Activated CD8-positive, alpha-beta memory T cell treated with anti-CD3 and anti-CD28 coated beads, Interleukin-2, amount 50 U/mL, for 1 hour (primary cell): ENCODE measurements around the gene TRIM46.

Experiments
- DNase-seq: peaks from one replicate; pipeline ENCODE4 v3.0.0-alpha.2; 2020; ENCODE audit errors: extremely low read depth

TRIM46 gene

GRCh38 chr1:155171836-155172731 lies 1.6 kb upstream of the TRIM46 start:
- DNase-seq = no peak

DNA sequence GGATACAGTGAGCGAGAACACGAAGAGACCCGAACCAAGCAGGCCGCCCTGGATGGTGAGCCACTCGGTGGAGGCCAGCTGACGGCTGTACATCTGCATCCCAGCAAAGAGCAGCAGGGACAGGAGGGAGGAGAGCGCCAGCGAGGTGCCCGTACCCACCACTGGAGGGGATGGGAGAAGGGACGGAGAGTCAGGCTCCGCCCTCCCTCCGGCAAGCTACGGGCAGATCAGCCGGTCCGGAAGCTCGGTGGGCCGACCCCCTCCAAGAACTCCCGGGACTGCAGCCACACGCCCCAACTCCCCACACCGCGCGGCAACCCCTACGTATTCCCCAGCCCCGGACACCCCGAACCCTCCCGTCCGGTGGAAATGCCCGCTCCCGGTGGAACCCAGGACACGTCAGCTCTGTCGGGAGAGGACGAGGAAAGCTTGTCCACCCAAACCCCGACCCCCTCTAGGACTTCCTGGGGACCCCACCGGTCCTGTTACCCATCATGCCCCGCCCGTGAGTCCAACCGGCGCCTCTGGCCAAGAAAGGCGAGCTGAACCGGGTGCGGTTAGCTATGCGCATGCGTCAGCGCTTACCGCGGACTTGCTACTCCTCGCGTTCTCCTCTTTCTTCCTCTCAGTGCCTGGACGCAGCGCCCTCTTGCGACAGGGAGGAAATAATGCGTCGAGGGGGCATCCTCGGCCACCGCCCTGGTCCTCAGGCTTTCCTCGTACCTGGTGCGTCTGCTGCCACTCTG lies 744 bp upstream of the TRIM46 start, which contains the start of gene KRTCAP2:
Gene KRTCAP2, minus strand, starts transcription at position 573 of the 746 bp plus-strand sequence. Its CDS starts 80 bp downstream, at position 493.
- DNase-seq = peak; percentile 86

DNA sequence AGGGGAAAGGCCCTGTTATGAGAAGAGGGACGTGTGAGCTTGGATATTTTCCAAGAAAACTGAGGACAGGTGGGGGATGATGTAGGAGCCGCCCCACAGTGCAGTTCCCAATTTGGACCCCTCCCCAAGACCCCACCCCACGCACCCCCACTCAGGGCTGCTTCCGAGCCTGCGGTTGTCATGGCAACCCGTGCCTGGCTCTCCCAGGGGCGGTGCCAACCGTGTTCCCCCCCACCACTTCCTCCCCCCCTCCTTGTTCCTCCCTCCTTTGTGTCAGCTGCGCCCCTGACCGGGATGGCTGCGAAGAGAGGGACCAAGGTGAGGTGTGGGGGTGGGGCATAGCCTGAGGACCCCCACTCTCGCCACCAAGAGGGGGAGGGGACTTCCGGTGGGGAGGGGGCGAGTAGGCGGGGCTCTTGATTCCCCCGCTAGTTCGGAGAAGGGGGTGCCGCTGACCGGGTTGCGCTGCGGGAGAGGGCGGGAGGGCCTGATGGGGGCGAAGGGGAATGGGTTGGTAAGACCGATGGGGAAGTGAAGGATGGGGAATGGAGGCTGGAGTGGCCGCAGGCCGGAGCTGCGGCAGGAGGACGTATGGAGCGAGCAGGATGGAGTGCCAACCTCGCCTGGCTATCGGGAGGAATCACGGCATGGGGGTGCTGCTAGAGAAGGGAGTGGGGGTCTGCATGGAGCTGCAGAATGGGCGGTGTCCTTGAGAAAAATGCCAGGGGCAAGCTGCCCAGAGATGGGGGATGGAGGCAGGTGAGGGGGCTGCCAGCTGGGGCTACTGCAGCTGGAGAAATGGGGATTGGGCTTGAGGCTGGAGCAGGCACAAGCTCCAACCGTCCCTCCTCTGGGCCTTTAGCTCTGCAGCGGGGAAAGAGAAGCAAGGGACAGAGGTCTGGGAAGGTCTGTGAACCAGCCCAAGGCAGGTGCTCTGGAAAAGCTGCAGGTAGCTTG lies 953 bp downstream of the TRIM46 start:
- DNase-seq = no peak

DNA sequence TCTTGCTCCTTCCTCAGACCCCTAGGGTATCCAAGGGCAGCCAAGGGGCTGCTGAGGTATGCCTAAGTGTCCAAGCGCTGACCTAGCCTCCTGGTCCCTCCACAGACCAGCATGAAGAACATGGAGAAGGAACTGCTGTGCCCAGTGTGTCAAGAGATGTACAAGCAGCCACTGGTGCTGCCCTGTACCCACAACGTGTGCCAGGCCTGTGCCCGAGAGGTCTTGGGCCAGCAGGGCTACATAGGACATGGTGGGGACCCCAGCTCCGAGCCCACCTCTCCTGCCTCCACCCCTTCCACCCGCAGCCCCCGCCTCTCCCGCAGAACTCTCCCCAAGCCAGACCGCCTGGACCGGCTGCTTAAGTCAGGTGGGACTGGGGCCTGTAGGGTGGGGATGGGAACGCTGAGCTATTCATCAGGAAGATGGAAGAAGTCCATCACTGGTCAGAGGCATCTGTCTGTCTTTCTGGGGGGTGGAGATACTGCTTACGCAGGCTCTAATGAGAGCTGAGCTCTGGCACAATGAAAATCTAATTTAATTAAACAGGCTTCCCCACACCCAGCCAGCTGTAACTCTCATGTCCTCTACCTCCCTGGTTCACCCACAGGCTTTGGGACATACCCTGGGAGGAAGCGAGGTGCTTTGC lies 1.8 kb downstream of the TRIM46 start:
- DNase-seq = no peak

DNA sequence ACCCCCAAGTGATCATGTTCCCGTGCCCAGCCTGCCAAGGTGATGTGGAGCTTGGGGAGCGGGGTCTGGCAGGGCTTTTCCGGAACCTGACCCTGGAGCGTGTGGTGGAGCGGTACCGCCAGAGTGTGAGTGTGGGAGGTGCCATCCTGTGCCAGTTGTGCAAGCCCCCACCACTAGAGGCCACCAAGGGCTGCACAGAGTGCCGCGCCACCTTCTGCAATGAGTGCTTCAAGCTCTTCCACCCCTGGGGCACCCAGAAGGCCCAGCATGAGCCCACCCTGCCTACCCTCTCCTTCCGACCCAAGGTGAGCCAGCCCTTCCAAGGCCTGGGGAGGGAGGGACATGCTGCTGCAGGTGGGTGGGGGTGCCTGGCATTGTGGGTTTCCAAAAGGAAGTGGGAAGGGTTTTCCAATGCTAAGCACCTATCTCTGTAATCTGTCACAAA lies 2.3 kb downstream of the TRIM46 start:
- DNase-seq = no peak

DNA sequence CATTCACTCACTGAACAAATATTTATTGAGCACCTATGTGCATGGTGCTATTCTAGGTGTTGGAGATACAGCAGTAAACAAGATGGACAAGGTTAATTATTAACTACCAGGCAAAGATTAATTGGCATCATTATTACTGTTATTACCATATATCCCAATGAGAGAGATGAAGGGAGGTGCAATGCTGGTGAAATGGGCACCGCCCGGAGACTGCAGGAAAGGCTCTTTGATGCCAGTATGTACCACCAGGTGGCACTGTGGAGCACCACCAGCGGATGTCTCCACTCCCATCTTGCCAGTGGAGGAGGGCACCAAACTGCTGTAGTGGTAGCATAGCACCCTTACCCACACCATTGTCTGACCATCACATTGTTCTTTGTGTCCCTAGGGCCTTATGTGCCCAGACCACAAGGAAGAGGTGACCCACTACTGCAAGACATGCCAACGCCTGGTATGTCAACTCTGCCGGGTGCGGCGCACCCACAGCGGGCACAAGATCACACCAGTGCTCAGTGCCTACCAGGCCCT lies 3.0 kb downstream of the TRIM46 start:
- DNase-seq = no peak

DNA sequence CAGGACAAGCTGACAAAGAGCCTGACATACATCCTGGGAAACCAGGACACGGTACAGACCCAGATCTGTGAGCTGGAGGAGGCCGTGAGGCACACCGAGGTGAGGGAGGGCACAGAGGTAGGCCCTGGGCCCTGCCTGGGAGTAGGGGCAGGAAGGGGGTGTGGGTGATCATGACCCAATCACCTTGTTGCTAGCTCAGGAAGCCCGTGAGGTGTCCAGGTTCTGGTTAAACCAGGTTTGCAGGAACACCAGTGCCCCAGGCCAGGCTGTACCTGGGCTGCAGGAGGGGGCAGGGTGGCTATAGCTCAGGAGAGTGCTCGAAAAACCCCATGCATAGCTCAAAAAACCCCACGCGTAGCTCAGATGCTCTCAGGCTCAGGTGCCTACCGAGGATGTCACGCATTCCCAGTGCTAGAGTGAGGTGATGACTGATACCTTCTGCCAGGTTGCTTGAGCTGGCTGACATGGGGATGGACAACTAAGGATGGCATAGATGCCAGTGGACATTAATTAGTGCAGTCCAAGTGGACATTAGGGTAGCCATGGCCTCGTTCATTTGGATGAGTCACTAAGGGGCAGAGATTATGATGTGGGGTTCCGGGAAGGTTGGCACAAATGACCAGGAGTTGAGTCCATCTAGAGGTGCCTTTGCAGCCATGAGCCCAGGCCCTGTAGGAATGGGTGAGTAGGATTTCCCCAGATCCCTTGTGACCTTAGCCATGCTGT lies 3.7 kb downstream of the TRIM46 start:
- no peak for DNase-seq

- DNase-seq = no peak
Observed at GRCh38 chr1:155177918-155178281, 4.3 kb downstream of the TRIM46 start.

GRCh38 chr1:155178441-155179111 lies 4.9 kb downstream of the TRIM46 start:
- no peak for DNase-seq

- no peak for DNase-seq
Observed at GRCh38 chr1:155179112-155180031, 5.7 kb downstream of the TRIM46 start.

- no peak for DNase-seq
Observed at GRCh38 chr1:155181371-155182051, 7.9 kb downstream of the TRIM46 start.

GRCh38 chr1:155182052-155182550 lies 8.5 kb downstream of the TRIM46 start:
- DNase-seq = no peak

DNA sequence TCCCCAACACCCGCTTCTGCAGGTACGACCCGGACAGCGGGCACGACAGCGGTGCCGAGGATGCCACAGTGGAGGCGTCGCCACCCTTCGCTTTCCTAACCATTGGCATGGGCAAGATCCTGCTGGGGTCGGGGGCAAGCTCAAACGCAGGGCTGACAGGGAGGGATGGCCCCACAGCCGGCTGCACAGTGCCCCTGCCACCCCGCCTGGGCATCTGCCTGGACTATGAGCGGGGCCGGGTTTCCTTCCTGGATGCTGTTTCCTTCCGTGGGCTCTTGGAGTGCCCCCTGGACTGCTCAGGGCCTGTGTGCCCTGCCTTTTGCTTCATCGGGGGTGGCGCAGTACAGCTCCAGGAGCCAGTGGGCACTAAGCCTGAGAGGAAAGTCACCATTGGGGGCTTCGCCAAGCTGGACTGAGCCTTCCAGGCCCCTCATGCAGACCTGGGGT lies 10.1 kb downstream of the TRIM46 start:
- DNase-seq = no peak

DNA sequence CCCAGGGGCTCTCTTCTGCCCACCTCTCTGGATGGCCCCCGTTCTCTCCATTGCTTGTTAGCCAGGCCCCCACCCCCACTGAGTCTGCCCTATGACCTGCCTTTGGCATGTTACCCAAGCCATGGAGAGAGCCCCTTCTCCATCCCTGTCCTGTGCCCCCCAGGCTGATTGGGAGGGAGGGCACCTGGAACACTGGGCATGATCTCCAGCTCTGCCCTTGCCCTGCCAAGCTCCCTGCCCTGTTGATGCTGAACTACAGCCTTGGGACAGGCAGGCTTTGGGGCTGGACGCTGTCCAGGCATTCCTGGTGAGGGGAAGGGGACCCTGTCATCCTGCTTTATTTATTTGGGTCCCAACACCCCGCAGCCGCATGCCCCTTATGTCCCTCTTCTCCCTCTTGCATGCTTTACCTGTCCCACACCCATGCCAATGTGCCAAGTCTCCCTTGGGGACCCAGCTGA lies 10.7 kb downstream of the TRIM46 start:
- DNase-seq = no peak

DNA sequence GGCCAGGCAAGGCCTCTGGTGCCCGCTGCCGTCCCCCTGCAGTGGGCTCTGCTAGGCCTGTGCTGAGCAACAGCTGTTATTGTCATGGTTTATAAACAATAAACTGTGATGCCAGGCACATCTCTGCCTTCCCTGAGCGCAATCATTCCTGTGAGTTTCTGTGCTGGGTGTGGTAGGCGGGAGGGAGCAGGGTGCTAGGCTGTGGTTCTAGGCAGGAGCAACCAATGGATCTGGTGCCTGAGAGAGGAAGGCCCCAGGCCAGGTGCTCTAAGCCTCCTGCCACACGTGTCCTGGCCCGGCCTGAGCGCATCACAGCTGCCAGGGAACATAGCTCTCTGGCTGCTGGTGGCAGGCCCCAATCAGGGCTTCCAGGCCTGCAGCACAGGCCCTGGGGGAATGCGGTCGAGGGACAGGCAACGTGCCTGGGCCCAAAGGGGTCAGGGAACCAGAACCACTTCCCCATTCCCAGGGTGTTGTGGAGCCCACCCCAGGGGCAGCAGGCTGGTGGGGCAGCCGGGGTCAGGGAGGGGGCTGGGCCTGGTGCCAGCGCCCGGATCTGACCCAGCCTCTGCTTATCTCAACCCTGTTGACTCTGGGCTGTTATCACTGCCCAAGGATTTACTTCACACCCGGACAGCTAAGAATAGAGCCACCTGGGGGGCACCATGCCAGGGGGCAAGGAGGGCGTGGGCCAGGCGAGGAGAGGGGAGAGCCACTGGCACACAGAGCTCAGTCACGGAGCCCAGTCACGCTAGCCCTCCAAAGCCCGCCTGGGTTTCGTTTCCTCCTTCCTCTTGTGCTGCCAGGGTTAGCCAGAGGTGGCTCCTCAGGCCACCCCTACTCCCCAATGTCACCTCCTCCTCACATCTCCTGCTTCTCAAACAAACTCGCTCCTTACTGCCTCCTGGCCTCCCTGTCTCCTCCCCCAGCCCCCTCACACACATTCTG lies 11.5 kb downstream of the TRIM46 start:
- DNase-seq = no peak

GRCh38 chr1:155185783-155186066 lies 12.1 kb downstream of the TRIM46 start:
- DNase-seq = no peak
